SK-N-SH (cell line): ENCODE data around the gene RAD52. TPM values are rescaled to one million over a fixed set of nuclear protein-coding genes. Genes with fewer than 3 reads are reported as not detected.

ENCODE experiments used
- CTCF ChIA-PET: fragments of 300-600, 350-600 bp; formaldehyde crosslinking; extraction: SDS; loops from one replicate; lab custom pipeline; 2021; lab: Yijun Ruan, JAX
- POLR2A ChIA-PET: fragments of 350-600 bp; sonication (Branson Sonifier 250); formaldehyde crosslinking; extraction: SDS; loops from one replicate; lab custom pipeline; 2020; ENCODE audit warnings: antibody characterized with exemption, inconsistent platforms; lab: Yijun Ruan, JAX
- DNase-seq: peaks from one replicate; pipeline ENCODE4 v3.0.0; 2012
- H2AFZ ChIP-seq: fragments of 200-600 bp; sonication (generic); 2 replicates; pipeline ENCODE4 v1.8.1; 2016; ENCODE audit warnings: antibody characterized with exemption, mild to moderate bottlenecking, low read depth
- H3F3A ChIP-seq: fragments of 200-600 bp; sonication (generic); replicated peaks from 2 replicates; pipeline ENCODE3; 2016; ENCODE audit warnings: antibody characterized with exemption, mild to moderate bottlenecking; ENCODE audit not compliant: insufficient read depth
- H3K27ac ChIP-seq, 2 experiments: fragments of 200-500 bp in 1 of 2; fragments of 200-600 bp in 1 of 2; sonication (Bioruptor generic) in 1 of 2; sonication (generic), shearing (Covaris generic) in 1 of 2; 2 replicates each; pipeline versions ENCODE4 v1.5.1 to v1.6.1; 2014 to 2016; ENCODE audit warnings: low read depth in 2 of 2, inconsistent platforms in 1 of 2, low read length in 1 of 2, mild to moderate bottlenecking in 1 of 2, mixed read lengths in 1 of 2
- H3K27me3 ChIP-seq: fragments of 200-600 bp; sonication (generic), shearing (Covaris generic); 2 replicates; pipeline ENCODE4 v1.6.1; 2016; ENCODE audit warnings: mixed run types; ENCODE audit not compliant: insufficient read depth
- H3K36me3 ChIP-seq, 2 experiments: fragments of 200-500 bp in 1 of 2; fragments of 200-600 bp in 1 of 2; sonication (Bioruptor generic) in 1 of 2; sonication (generic) in 1 of 2; replicated peaks in 1 of 2; 2 replicates each; pipeline versions ENCODE3 to v1.5.1; 2014 to 2016; ENCODE audit warnings: low read length in 1 of 2, mild to moderate bottlenecking in 1 of 2; ENCODE audit not compliant: insufficient read depth in 2 of 2, control insufficient read depth in 1 of 2
- H3K4me1 ChIP-seq, 2 experiments: fragments of 200-500 bp in 1 of 2; fragments of 200-600 bp in 1 of 2; sonication (Bioruptor generic) in 1 of 2; sonication (generic), shearing (Covaris generic) in 1 of 2; 2 replicates each; pipeline versions ENCODE4 v1.5.1 to v1.6.1; 2014 to 2016; ENCODE audit warnings: low read depth in 1 of 2, low read length in 1 of 2, mixed run types in 1 of 2; ENCODE audit not compliant: insufficient read depth in 2 of 2, control insufficient read depth in 1 of 2
- H3K4me2 ChIP-seq: fragments of 200-600 bp; sonication (generic), shearing (Covaris generic); 2 replicates; pipeline ENCODE4 v1.6.1; 2017; ENCODE audit warnings: mixed run types
- H3K4me3 ChIP-seq, 2 experiments: fragments of 200-500 bp in 1 of 2; fragments of 200-600 bp in 1 of 2; sonication (Bioruptor generic) in 1 of 2; sonication (generic), shearing (Covaris generic) in 1 of 2; 2 replicates each; pipeline versions ENCODE4 v1.5.1 to v1.8.1; 2014 to 2016; ENCODE audit warnings: low read depth in 2 of 2, inconsistent platforms in 1 of 2, low read length in 1 of 2, mild to moderate bottlenecking in 1 of 2, mixed read lengths in 1 of 2, moderate library complexity in 1 of 2
- H3K79me2 ChIP-seq: fragments of 200-600 bp; sonication (generic); 2 replicates; pipeline ENCODE4 v1.8.1; 2017; ENCODE audit warnings: mild to moderate bottlenecking; ENCODE audit not compliant: insufficient read depth
- H3K9ac ChIP-seq: fragments of 200-600 bp; sonication (generic); 2 replicates; pipeline ENCODE4 v1.6.1; 2017; ENCODE audit warnings: mixed run types
- H3K9me2 ChIP-seq: fragments of 200-600 bp; sonication (generic); 2 replicates; pipeline ENCODE4 v1.6.1; 2017; ENCODE audit warnings: mixed run types
- H3K9me3 ChIP-seq: fragments of 200-600 bp; sonication (generic); 2 replicates; pipeline ENCODE4 v1.6.1; 2017; ENCODE audit warnings: mixed run types, mild to moderate bottlenecking, moderate library complexity
- H4K20me1 ChIP-seq: fragments of 200-600 bp; sonication (generic); 2 replicates; pipeline ENCODE4 v1.6.1; 2017; ENCODE audit warnings: mild to moderate bottlenecking, mixed run types; ENCODE audit not compliant: insufficient read depth
- EP300 ChIP-seq, 2 experiments: IDR thresholded peaks; 2 replicates each; pipeline versions ENCODE4 v1.4.0 to v1.6.1; 2012; ENCODE audit warnings: borderline replicate concordance in 1 of 2, low read depth in 1 of 2, low read length in 1 of 2
- EZH2phosphoT487 ChIP-seq: fragments of 200-600 bp; sonication (generic); IDR thresholded peaks from 2 replicates; pipeline ENCODE4 v1.6.1; 2017; ENCODE audit warnings: low read depth, mixed run types, mild to moderate bottlenecking, antibody characterized with exemption, moderate library complexity, borderline replicate concordance
- FOXJ3 ChIP-seq: sonication (generic); formaldehyde crosslinking; IDR thresholded peaks from 2 replicates; pipeline ENCODE4 v1.5.1; 2020; ENCODE audit warnings: mild to moderate bottlenecking, missing genetic modification reagents
- FOXM1 ChIP-seq: IDR thresholded peaks from 2 replicates; pipeline ENCODE4 v1.4.0; 2012; ENCODE audit warnings: low read depth, mild to moderate bottlenecking
- GABPA ChIP-seq: IDR thresholded peaks from 2 replicates; pipeline ENCODE4 v1.4.0; 2012; ENCODE audit warnings: low read depth, mild to moderate bottlenecking
- GATA2 ChIP-seq: sonication (generic); formaldehyde crosslinking; IDR thresholded peaks from 2 replicates; pipeline ENCODE4 v1.5.0; 2020; ENCODE audit warnings: mild to moderate bottlenecking, missing genetic modification reagents
- MXI1 ChIP-seq: IDR thresholded peaks from 2 replicates; pipeline ENCODE4 v1.6.1; 2012; ENCODE audit warnings: mild to moderate bottlenecking, low read depth, low read length, improper control_type of control experiment
- NRF1 ChIP-seq: IDR thresholded peaks from 2 replicates; pipeline ENCODE4 v1.6.1; 2012; ENCODE audit warnings: low read depth, mild to moderate bottlenecking, low read length
- POLR2AphosphoS5 ChIP-seq: IDR thresholded peaks from 2 replicates; pipeline ENCODE4 v1.6.1; 2012; ENCODE audit warnings: low read depth, low read length
- RAD21 ChIP-seq: IDR thresholded peaks from 2 replicates; pipeline ENCODE4 v1.6.1; 2012; ENCODE audit warnings: mild to moderate bottlenecking, low read length
- RCOR1 ChIP-seq: fragments of 150-350 bp; IDR thresholded peaks from 2 replicates; pipeline ENCODE4 v1.6.1; 2017; ENCODE audit warnings: antibody characterized with exemption, low read length
- REST ChIP-seq: IDR thresholded peaks from 2 replicates; pipeline ENCODE4 v1.6.1; 2012; ENCODE audit warnings: mild to moderate bottlenecking, low read depth, low read length, moderate library complexity
- RFX5 ChIP-seq: IDR thresholded peaks from 2 replicates; pipeline ENCODE4 v1.6.1; 2012; ENCODE audit warnings: mild to moderate bottlenecking, improper control_type of control experiment, low read length
- SMC3 ChIP-seq: IDR thresholded peaks from 2 replicates; pipeline ENCODE4 v1.6.1; 2012; ENCODE audit warnings: low read depth, low read length, improper control_type of control experiment
- TAF1 ChIP-seq: IDR thresholded peaks from 2 replicates; pipeline ENCODE4 v1.6.1; 2012; ENCODE audit warnings: low read depth, mild to moderate bottlenecking, low read length, moderate library complexity, borderline replicate concordance
- WGBS: methylation state at CpG from one replicate; pipeline ENCODE4 v1.1.6; 2017; ENCODE audit warnings: low lambda C conversion rate; 5-methylcytosine and 5-hydroxymethylcytosine counted together
- polyA plus RNA-seq, 3 experiments: library from polyadenylated mRNA; depleted of rRNA; stranded (reverse); fragments of >200 nt; gene quantifications; 2 replicates each; pipeline ENCODE4 v1.2.3, GENCODE V29; 2012
- TF ChIP-seq, protein P1 (sequence below): fragments of 150-350 bp; IDR thresholded peaks from 2 replicates; pipeline ENCODE4 v1.6.1; 2016; ENCODE audit warnings: mild to moderate bottlenecking, low read depth, low read length
- TF ChIP-seq, protein P2 (sequence below): fragments of 150-350 bp; IDR thresholded peaks from 2 replicates; pipeline ENCODE4 v1.6.1; 2017; ENCODE audit warnings: antibody characterized with exemption, low read length, low read depth, borderline replicate concordance
- TF ChIP-seq, protein P3 (sequence below): fragments of 200-600 bp; sonication (generic); IDR thresholded peaks from 2 replicates; pipeline ENCODE4 v1.6.1; 2017; ENCODE audit warnings: antibody characterized with exemption, mild to moderate bottlenecking, moderate library complexity

RAD52 gene
- polyA plus RNA-seq, 1 of the 3 experiments (the other 2 are of a cell fraction): 11.2 TPM

DNA sequence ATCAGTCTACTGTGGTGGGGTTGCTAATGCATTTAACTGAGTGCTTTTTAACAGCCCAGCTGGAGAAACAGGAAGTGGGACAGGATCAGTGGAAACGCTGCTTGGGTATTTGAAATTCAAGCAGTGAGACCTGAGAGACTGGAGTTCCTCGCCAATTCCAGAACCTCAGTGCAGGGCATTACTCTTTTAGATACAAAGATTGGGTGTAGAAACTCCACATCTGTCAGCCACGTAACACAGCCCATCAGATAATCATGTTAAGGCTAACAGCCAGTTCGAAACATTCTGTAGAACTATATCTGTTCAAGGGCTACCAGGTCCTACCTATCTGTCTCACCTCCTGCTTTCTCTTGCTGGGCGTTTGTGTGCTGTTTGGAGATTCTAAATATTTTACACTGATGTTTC, 45.5 kb downstream of the RAD52 start:
- no peaks in the 10 kb centered on the region for H3K9me2 ChIP-seq
- ChIA-PET CTCF (interaction anchor here (0.7 to 1.5 kb wide), 7 partner anchors 21 to 334 kb away, joined by 3 to 6 read pairs (median 4); partner anchors contain the start of gene RAD52), POLR2A (interaction anchor here (0.9 kb wide), 1 partner anchor 45 kb away, joined by 3 read pairs; the partner anchor contains the start of gene RAD52)
- H3K79me2 ChIP-seq: no peaks in the 10 kb centered on the region
- H4K20me1 ChIP-seq: no peaks in the 10 kb centered on the region
- no peak overlapping the region for H2AFZ ChIP-seq
- peak; percentile 38 for DNase-seq
- 77% methylated on average over 5 of the region's 5 CpGs for WGBS
- no peak overlapping the region for H3K4me2 ChIP-seq
- H3K36me3 ChIP-seq: peaks cover 62 to 84% of the 10 kb centered on the region in 2 experiments
- H3K4me3 ChIP-seq: no peak overlapping the region
- peaks cover 0 to 21% of the 10 kb centered on the region in 2 experiments; a peak in 3 of 4 replicates for H3K4me1 ChIP-seq
- H3K27ac ChIP-seq: peak overlapping the region in 1 of 2 experiments; percentile 88; a peak in 2 of 4 replicates
- H3K9ac ChIP-seq: no peak overlapping the region
- TF ChIP-seq RCOR1: peak; percentile 6; the same call in 1 of the 2 replicates
- TF ChIP-seq GATA2 (CRISPR knock-in tag): peak; percentile 61
- TF ChIP-seq EP300 (IDR thresholded peaks at IDR 0.05; ENCODE audit: borderline replicate concordance in 1 of 2, low read depth in 1 of 2, low read length in 1 of 2): no peak
- TF ChIP-seq, all 33 proteins: peak for 2
- H3K27me3 ChIP-seq: no peaks in the 10 kb centered on the region
- H3K9me3 ChIP-seq: no peaks in the 10 kb centered on the region
- no peaks in the 10 kb centered on the region for H3F3A ChIP-seq

DNA sequence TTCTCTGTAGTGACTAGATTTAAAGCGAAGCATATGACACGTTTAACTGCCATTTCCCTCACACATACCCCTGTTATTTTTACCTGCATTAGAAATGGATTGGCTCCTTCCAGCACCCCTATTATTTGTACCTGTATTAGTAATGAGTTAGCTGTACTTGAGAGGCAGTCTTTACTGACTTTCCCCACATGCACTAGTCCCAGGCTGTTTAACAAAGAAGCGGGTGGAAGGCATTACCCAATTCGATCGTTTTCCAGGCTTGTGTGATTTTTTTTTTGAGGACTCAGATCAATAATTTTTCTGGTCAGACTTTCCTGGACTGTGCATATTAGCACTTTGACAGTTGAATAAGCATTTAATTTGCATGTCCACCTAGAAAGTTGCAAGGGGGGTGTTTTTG, 46.4 kb downstream of the RAD52 start:
- no peaks in the 10 kb centered on the region for H3K79me2 ChIP-seq
- TF ChIP-seq GABPA (no peak), NRF1 (no peak), RAD21 (no peak), MXI1 (no peak), RFX5 (no peak), FOXJ3 (CRISPR knock-in tag) (no peak), REST (no peak), FOXM1 (no peak), EP300 (IDR thresholded peaks at IDR 0.05; ENCODE audit: borderline replicate concordance in 1 of 2, low read depth in 1 of 2, low read length in 1 of 2) (no peak), TAF1 (no peak), EZH2phosphoT487 (no peak), SMC3 (no peak), POLR2AphosphoS5 (no peak), RCOR1 (no peak)
- TF ChIP-seq, protein P1, sequence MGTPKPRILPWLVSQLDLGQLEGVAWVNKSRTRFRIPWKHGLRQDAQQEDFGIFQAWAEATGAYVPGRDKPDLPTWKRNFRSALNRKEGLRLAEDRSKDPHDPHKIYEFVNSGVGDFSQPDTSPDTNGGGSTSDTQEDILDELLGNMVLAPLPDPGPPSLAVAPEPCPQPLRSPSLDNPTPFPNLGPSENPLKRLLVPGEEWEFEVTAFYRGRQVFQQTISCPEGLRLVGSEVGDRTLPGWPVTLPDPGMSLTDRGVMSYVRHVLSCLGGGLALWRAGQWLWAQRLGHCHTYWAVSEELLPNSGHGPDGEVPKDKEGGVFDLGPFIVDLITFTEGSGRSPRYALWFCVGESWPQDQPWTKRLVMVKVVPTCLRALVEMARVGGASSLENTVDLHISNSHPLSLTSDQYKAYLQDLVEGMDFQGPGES: no peak
- TF ChIP-seq, protein P2, sequence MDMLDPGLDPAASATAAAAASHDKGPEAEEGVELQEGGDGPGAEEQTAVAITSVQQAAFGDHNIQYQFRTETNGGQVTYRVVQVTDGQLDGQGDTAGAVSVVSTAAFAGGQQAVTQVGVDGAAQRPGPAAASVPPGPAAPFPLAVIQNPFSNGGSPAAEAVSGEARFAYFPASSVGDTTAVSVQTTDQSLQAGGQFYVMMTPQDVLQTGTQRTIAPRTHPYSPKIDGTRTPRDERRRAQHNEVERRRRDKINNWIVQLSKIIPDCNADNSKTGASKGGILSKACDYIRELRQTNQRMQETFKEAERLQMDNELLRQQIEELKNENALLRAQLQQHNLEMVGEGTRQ: no peak
- TF ChIP-seq, protein P3, sequence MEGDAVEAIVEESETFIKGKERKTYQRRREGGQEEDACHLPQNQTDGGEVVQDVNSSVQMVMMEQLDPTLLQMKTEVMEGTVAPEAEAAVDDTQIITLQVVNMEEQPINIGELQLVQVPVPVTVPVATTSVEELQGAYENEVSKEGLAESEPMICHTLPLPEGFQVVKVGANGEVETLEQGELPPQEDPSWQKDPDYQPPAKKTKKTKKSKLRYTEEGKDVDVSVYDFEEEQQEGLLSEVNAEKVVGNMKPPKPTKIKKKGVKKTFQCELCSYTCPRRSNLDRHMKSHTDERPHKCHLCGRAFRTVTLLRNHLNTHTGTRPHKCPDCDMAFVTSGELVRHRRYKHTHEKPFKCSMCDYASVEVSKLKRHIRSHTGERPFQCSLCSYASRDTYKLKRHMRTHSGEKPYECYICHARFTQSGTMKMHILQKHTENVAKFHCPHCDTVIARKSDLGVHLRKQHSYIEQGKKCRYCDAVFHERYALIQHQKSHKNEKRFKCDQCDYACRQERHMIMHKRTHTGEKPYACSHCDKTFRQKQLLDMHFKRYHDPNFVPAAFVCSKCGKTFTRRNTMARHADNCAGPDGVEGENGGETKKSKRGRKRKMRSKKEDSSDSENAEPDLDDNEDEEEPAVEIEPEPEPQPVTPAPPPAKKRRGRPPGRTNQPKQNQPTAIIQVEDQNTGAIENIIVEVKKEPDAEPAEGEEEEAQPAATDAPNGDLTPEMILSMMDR: no peak
- DNase-seq: no peak
- H3K4me1 ChIP-seq: peaks cover under 1 to 21% of the 10 kb centered on the region in 2 experiments; a peak in 3 of 4 replicates
- no peak overlapping the region for H3K4me3 ChIP-seq
- H3K27me3 ChIP-seq: no peaks in the 10 kb centered on the region
- H3K9me2 ChIP-seq: no peaks in the 10 kb centered on the region
- H3K27ac ChIP-seq: peak overlapping the region in 1 of 2 experiments; percentile 88; a peak in 2 of 4 replicates
- WGBS: 100% methylated on average over 5 of the region's 5 CpGs
- no peaks in the 10 kb centered on the region for H4K20me1 ChIP-seq
- peaks cover 67 to 75% of the 10 kb centered on the region in 2 experiments for H3K36me3 ChIP-seq
- no peak overlapping the region for H3K9ac ChIP-seq
- H2AFZ ChIP-seq: no peak overlapping the region
- ChIA-PET POLR2A (no interaction called here), CTCF (interaction anchor here (1.2 to 1.5 kb wide), 2 partner anchors 20 to 327 kb away, joined by 3 to 5 read pairs; no protein-coding TSS in a partner anchor)
- no peak overlapping the region for H3K4me2 ChIP-seq
- no peaks in the 10 kb centered on the region for H3K9me3 ChIP-seq
- peaks cover under 1% of the 10 kb centered on the region for H3F3A ChIP-seq
